PC-3 (cell line): ENCODE results near the gene KMT5B. TPM values are rescaled to one million over a fixed set of nuclear protein-coding genes. Genes with fewer than 3 reads are reported as not detected.

ENCODE experiments used
- ATAC-seq: fragments of 200-7000 bp; cut with Tn5 transposase; 2 replicates; pipeline ENCODE4 v1.9.1; 2020; ENCODE audit warnings: mild to moderate bottlenecking, moderate library complexity
- BruUV-seq: library from RNA; stranded (reverse); fragments of 400-500 nt; replicated peaks from 2 replicates; lab custom pipeline; 2021; lab: Mats Ljungman, UMichigan
- CTCF ChIA-PET: fragments of 300-600 bp; sonication (Branson Sonifier 250); formaldehyde crosslinking; loops from one replicate; lab custom pipeline; 2022; ENCODE audit warnings: antibody characterized with exemption; lab: Charles Lee
- POLR2A ChIA-PET: fragments of 300-600 bp; sonication (Branson Sonifier 250); formaldehyde crosslinking; loops from one replicate; lab custom pipeline; 2022; ENCODE audit warnings: antibody characterized with exemption; ENCODE audit not compliant: unreplicated experiment; lab: Charles Lee
- DNase-seq: peaks from one replicate; pipeline ENCODE4 v3.0.0-alpha.2; 2015
- H2AFZ ChIP-seq: fragments of 300-600 bp; sonication (generic); 2 replicates; pipeline ENCODE4 v1.6.0; 2016; ENCODE audit warnings: antibody characterized with exemption, low read length
- H3F3A ChIP-seq: fragments of 300-600 bp; sonication (generic); one replicate; pipeline ENCODE4 v1.6.0; 2017; ENCODE audit warnings: antibody characterized with exemption, low read length, control low read depth, mild to moderate bottlenecking; ENCODE audit not compliant: unreplicated experiment
- H3K27ac ChIP-seq: fragments of 300-600 bp; sonication (generic); 2 replicates; pipeline ENCODE4 v1.5.1; 2016; ENCODE audit warnings: mild to moderate bottlenecking, low read length
- H3K27me3 ChIP-seq: fragments of 300-600 bp; sonication (generic); 2 replicates; pipeline ENCODE4 v1.6.1; 2016; ENCODE audit warnings: low read length, mixed read lengths
- H3K36me3 ChIP-seq: fragments of 300-600 bp; sonication (generic); 2 replicates; pipeline ENCODE4 v1.6.1; 2016; ENCODE audit warnings: low read depth, mixed run types, low read length, mixed read lengths
- H3K4me1 ChIP-seq: fragments of 300-600 bp; sonication (generic); 2 replicates; pipeline ENCODE4 v1.5.1; 2016; ENCODE audit warnings: low read length; ENCODE audit not compliant: insufficient read depth
- H3K4me2 ChIP-seq: fragments of 300-600 bp; sonication (generic); 2 replicates; pipeline ENCODE4 v1.6.0; 2016; ENCODE audit warnings: low read length
- H3K4me3 ChIP-seq: fragments of 300-600 bp; sonication (generic); 2 replicates; pipeline ENCODE4 v1.5.1; 2016; ENCODE audit warnings: mild to moderate bottlenecking, low read length, mixed read lengths
- H3K79me2 ChIP-seq: fragments of 300-600 bp; sonication (generic); 2 replicates; pipeline ENCODE4 v1.6.1; 2017; ENCODE audit warnings: low read length, mixed read lengths
- H3K9ac ChIP-seq: fragments of 300-600 bp; sonication (generic); 2 replicates; pipeline ENCODE4 v1.6.0; 2016; ENCODE audit warnings: mild to moderate bottlenecking, low read length
- H3K9me2 ChIP-seq: fragments of 300-600 bp; sonication (generic); replicated peaks from 2 replicates; pipeline ENCODE4 v1.6.1; 2016; ENCODE audit warnings: mixed run types, low read length, mixed read lengths
- H3K9me3 ChIP-seq: fragments of 300-600 bp; sonication (generic); 2 replicates; pipeline ENCODE4 v1.6.1; 2016; ENCODE audit warnings: low read length, mixed read lengths
- H4K20me1 ChIP-seq: fragments of 300-600 bp; sonication (generic); 2 replicates; pipeline ENCODE4 v1.6.1; 2016; ENCODE audit warnings: low read length, mixed read lengths
- EZH2 ChIP-seq: fragments of 300-600 bp; sonication (generic); IDR thresholded peaks from one replicate; pipeline ENCODE4 v1.6.1; 2017; ENCODE audit warnings: antibody characterized with exemption, mild to moderate bottlenecking, low read length; ENCODE audit not compliant: unreplicated experiment
- EZH2phosphoT487 ChIP-seq: fragments of 300-600 bp; sonication (generic); IDR thresholded peaks from 2 replicates; pipeline ENCODE4 v1.6.1; 2018; ENCODE audit warnings: mild to moderate bottlenecking, antibody characterized with exemption, low read length, borderline replicate concordance
- intact Hi-C: fragments of 100-400 bp; cut with micrococcal nuclease; formaldehyde crosslinking; loops from 2 replicates; pipeline ENCODE4 v1.9.0; 2023
- total RNA-seq: library from RNA; depleted of rRNA; stranded (reverse); fragments of >200 nt; gene quantifications from 2 replicates; pipeline ENCODE4 v1.2.3, GENCODE V29; 2014
- TF ChIP-seq, protein P1 (sequence below): fragments of 300-600 bp; sonication (generic); conservative IDR thresholded peaks from 2 replicates; pipeline ENCODE4 v1.5.1; 2017; ENCODE audit warnings: antibody characterized with exemption, low read depth, mild to moderate bottlenecking, low read length

The KMT5B gene
- total RNA-seq, 1 experiment from 2014 or later = 19.0 TPM

DNA sequence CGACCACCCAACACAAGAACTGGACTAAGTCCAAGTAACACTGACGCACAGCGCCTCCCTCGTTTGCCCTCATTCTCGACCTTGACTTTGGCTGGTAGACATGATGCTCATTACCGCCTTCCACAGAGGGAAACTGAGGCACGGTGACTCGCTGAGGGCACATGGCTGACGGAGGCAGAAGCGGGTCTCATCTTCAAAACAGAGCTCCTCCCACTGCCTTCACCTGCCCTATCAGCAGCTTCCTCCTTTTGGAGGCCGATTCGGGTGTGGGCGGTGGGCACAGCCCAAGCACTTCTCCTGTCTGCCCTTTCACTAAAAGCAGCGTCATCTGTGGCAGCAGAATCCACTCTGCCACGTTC lies 2.0 kb upstream of the KMT5B start:
- Histone ChIP-seq H3K4me1 (peaks cover 11% of the 10 kb centered on the region), H3K9me2 (no peaks in the 10 kb centered on the region), H3K27me3 (no peaks in the 10 kb centered on the region), H4K20me1 (peaks cover 23% of the 10 kb centered on the region), H3K4me2 (no peak overlapping the region), H2AFZ (no peak overlapping the region), H3K4me3 (no peak overlapping the region), H3K79me2 (peaks cover 25% of the 10 kb centered on the region), H3K9me3 (no peaks in the 10 kb centered on the region), H3K9ac (no peak overlapping the region), H3F3A (no peaks in the 10 kb centered on the region), H3K36me3 (no peaks in the 10 kb centered on the region), H3K27ac (no peak overlapping the region)
- ATAC-seq (no peak), DNase-seq (no peak)
- intact Hi-C loops = loop anchor here (10.0 kb wide), 1 partner anchor 200 kb away; the partner anchor contains the start of gene ALDH3B1
- BruUV-seq = no TSS peak
- POLR2A ChIA-PET = no interaction called here
- TF ChIP-seq EZH2phosphoT487 (no peak), EZH2 (no peak)
- TF ChIP-seq, protein P1, sequence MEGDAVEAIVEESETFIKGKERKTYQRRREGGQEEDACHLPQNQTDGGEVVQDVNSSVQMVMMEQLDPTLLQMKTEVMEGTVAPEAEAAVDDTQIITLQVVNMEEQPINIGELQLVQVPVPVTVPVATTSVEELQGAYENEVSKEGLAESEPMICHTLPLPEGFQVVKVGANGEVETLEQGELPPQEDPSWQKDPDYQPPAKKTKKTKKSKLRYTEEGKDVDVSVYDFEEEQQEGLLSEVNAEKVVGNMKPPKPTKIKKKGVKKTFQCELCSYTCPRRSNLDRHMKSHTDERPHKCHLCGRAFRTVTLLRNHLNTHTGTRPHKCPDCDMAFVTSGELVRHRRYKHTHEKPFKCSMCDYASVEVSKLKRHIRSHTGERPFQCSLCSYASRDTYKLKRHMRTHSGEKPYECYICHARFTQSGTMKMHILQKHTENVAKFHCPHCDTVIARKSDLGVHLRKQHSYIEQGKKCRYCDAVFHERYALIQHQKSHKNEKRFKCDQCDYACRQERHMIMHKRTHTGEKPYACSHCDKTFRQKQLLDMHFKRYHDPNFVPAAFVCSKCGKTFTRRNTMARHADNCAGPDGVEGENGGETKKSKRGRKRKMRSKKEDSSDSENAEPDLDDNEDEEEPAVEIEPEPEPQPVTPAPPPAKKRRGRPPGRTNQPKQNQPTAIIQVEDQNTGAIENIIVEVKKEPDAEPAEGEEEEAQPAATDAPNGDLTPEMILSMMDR = no peak
- CTCF ChIA-PET = no interaction called here

DNA sequence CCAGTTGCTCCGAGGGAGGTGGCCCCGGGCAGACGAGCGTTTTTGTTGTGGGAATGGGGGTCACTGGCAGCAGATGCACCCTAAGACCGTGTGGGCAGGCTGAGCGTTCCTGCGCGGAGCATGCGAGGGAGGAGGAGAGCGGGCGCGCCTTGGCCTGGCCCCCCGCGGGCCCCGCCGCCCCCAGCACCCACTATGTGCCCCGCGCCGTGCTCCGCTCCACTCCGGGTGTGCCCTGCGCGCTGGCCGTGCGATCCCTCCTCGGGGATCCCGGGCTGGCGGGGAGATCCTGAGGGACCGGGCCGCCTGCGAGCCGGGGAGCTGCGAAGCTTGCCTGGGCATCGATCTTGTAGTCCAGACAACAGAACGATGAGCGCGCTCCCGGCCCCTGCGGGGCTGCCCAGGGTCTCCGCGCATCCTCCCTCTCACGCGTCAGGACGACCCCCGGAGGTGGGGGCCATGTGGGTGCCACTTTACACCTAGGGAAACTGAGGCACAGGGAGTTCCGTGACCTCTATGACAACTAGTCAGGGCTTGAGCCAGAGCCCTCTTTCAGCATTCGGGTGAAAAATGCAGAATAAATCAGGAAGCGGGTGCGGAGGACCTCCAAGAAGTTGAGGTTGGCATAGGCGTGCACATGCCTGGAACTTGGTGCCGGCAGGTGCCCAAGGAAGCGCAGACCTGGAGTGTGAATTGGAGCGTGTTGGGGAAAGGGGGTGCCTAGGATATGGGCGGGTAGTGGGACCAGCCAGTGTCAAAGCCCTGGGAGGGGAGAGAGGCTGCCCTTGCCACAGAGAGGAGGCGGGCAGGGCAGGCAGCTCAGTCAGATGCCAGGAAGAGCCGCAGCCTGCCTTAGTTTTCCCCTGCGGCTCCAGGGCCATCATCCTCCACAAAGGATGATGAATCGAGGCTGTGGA lies 1.3 kb upstream of the KMT5B start:
- Histone ChIP-seq H3K79me2 (peaks cover 32% of the 10 kb centered on the region), H3K9ac (peak overlapping the region; percentile 86), H3K9me2 (no peaks in the 10 kb centered on the region), H3K9me3 (no peaks in the 10 kb centered on the region), H3K27me3 (no peaks in the 10 kb centered on the region), H3K36me3 (no peaks in the 10 kb centered on the region), H3K4me1 (peaks cover 14% of the 10 kb centered on the region), H2AFZ (peak overlapping the region; percentile 95), H4K20me1 (peaks cover 28% of the 10 kb centered on the region), H3K4me3 (peak overlapping the region; percentile 79), H3F3A (no peaks in the 10 kb centered on the region), H3K4me2 (peak overlapping the region; percentile 88), H3K27ac (peak overlapping the region; percentile 79)
- DNase-seq (no peak), ATAC-seq (peak; percentile 3)
- TSS peak; percentile 62 for BruUV-seq
- CTCF ChIA-PET = no interaction called here
- intact Hi-C loops = loop anchor here (10.0 kb wide), 1 partner anchor 200 kb away; the partner anchor contains the start of gene ALDH3B1
- POLR2A ChIA-PET = no interaction called here
- TF ChIP-seq, protein P1 = no peak
- TF ChIP-seq EZH2 (no peak), EZH2phosphoT487 (no peak)
